Transverse colon (tissue), 3 donors: ENCODE measurements around the gene YTHDF1.

Experiments used
- CTCF ChIP-seq, 5 experiments: fragments of 200-600 bp in 3 of 5; fragments of 450-650 bp in 2 of 5; sonication (generic) in 3 of 5; IDR thresholded peaks; 1 replicate in 2 of 5; 2 replicates in 3 of 5; pipeline ENCODE4 v1.5.1; 2016 to 2017; ENCODE audit warnings: antibody characterized with exemption in 5 of 5, inconsistent platforms in 3 of 5, mild to moderate bottlenecking in 2 of 5, moderate library complexity in 1 of 5
- EP300 ChIP-seq: sonication (generic); formaldehyde crosslinking; IDR thresholded peaks from one replicate; pipeline ENCODE4 v1.6.1; 2017; ENCODE audit warnings: antibody characterized with exemption, low read depth

- TF ChIP-seq EP300 (no peak), CTCF (IDR thresholded peaks at IDR 0.05) (no peak)
Observed at GRCh38 chr20:63238031-63238430, 22.1 kb upstream of the YTHDF1 start.
